GM12891 (cell line): ENCODE results near the gene GKN2.

Experiments
- POLR2A ChIP-seq: IDR thresholded peaks from 2 replicates; pipeline ENCODE4 v1.6.1; 2011; ENCODE audit warnings: low read depth, low read length, control low read depth
- POLR2AphosphoS5 ChIP-seq: IDR thresholded peaks from 2 replicates; pipeline ENCODE4 v1.6.1; 2011; ENCODE audit warnings: low read depth, low read length, control low read depth
- SPI1 ChIP-seq: IDR thresholded peaks from 2 replicates; pipeline ENCODE4 v1.6.1; 2011; ENCODE audit warnings: low read depth, low read length, control low read depth
- TAF1 ChIP-seq: IDR thresholded peaks from 2 replicates; pipeline ENCODE4 v1.6.1; 2011; ENCODE audit warnings: low read depth, low read length, control low read depth

- TF ChIP-seq POLR2A (no peak), POLR2AphosphoS5 (no peak), TAF1 (no peak), SPI1 (no peak)
Measured at GRCh38 chr2:68935471-68935870, 17.2 kb downstream of the GKN2 start.
